Activated CD8-positive, alpha-beta T cell treated with anti-CD3 and anti-CD28 coated beads for 36 hours (primary cell): ENCODE measurements around the gene CTNNA2. TPM values are rescaled to one million over a fixed set of nuclear protein-coding genes. Genes with fewer than 3 reads are reported as not detected.

Experiments
- ATAC-seq: fragments of 200-7000 bp; cut with Tn5 transposase; one replicate; pipeline ENCODE4 v1.10.0; 2021; ENCODE audit warnings: mild to moderate bottlenecking, moderate library complexity
- CTCF ChIA-PET: fragments of 350-600 bp; sonication (Branson Sonifier 250); formaldehyde crosslinking; loops from one replicate; lab custom pipeline; 2021; ENCODE audit warnings: antibody characterized with exemption; lab: Charles Lee
- POLR2A ChIA-PET: fragments of 350-600 bp; sonication (Branson Sonifier 250); formaldehyde crosslinking; loops from one replicate; lab custom pipeline; 2021; ENCODE audit warnings: antibody characterized with exemption; lab: Charles Lee
- DNase-seq: peaks from one replicate; pipeline ENCODE4 v3.0.0-alpha.2; 2020
- H3K27ac Mint-ChIP-seq: one replicate; pipeline ENCODE4 v1.8.0; 2021; ENCODE audit warnings: mild to moderate bottlenecking, mixed read lengths
- H3K27me3 Mint-ChIP-seq: one replicate; pipeline ENCODE4 v1.8.0; 2021; ENCODE audit warnings: mixed read lengths
- H3K36me3 Mint-ChIP-seq: one replicate; pipeline ENCODE4 v1.8.0; 2021; ENCODE audit warnings: low read depth, mixed read lengths
- H3K4me1 Mint-ChIP-seq: one replicate; pipeline ENCODE4 v1.8.0; 2021; ENCODE audit warnings: low read depth, mixed read lengths
- H3K4me3 Mint-ChIP-seq: one replicate; pipeline ENCODE4 v1.8.0; 2021; ENCODE audit warnings: mild to moderate bottlenecking, moderate library complexity, mixed read lengths
- H3K9me3 Mint-ChIP-seq: one replicate; pipeline ENCODE4 v1.8.0; 2021; ENCODE audit warnings: mixed read lengths
- intact Hi-C: fragments of 100-400 bp; cut with micrococcal nuclease; formaldehyde crosslinking; loops from one replicate; pipeline ENCODE4 v1.10.0; 2022
- total RNA-seq, 2 experiments: library from RNA; stranded (reverse); gene quantifications; one replicate each; pipeline ENCODE4 v1.2.3, GENCODE V29; 2021
- TF ChIP-seq, protein P1 (sequence below): fragments of 200-600 bp; IDR thresholded peaks from one replicate; pipeline ENCODE4 v1.8.0; 2022; ENCODE audit warnings: antibody characterized with exemption, mild to moderate bottlenecking

CTNNA2 gene
- total RNA-seq, 2 experiments from 2014 or later = not detected

DNA sequence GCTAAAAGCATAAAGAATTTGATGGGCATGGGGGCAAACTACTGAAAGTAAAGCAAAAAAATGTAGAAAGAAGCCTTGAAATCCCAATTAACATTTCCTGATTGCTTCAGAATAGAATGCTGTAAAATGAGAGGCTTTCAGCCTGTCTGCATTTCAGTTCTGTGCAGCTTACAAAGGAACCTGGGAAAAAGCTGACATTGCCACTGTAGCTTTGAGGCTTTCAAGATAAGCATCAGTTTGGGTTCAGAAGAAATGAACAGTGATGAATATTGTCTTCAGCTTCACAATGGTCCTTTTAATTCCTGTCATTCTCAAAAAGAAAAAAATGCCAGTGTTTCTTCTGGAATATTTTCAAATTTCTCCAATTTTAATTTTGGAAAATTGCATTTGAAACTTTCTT is 549.0 kb downstream of the CTNNA2 start:
- Mint-ChIP-seq H3K27ac (no peak overlapping the region), H3K4me3 (no peak overlapping the region), H3K9me3 (no peaks in the 10 kb centered on the region), H3K36me3 (no peaks in the 10 kb centered on the region), H3K4me1 (no peaks in the 10 kb centered on the region), H3K27me3 (no peaks in the 10 kb centered on the region)
- POLR2A ChIA-PET = no interaction called here
- intact Hi-C loops = no loop called here
- DNase-seq (no peak), ATAC-seq (no peak)
- CTCF ChIA-PET = no interaction called here
- TF ChIP-seq, protein P1, sequence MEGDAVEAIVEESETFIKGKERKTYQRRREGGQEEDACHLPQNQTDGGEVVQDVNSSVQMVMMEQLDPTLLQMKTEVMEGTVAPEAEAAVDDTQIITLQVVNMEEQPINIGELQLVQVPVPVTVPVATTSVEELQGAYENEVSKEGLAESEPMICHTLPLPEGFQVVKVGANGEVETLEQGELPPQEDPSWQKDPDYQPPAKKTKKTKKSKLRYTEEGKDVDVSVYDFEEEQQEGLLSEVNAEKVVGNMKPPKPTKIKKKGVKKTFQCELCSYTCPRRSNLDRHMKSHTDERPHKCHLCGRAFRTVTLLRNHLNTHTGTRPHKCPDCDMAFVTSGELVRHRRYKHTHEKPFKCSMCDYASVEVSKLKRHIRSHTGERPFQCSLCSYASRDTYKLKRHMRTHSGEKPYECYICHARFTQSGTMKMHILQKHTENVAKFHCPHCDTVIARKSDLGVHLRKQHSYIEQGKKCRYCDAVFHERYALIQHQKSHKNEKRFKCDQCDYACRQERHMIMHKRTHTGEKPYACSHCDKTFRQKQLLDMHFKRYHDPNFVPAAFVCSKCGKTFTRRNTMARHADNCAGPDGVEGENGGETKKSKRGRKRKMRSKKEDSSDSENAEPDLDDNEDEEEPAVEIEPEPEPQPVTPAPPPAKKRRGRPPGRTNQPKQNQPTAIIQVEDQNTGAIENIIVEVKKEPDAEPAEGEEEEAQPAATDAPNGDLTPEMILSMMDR = no peak

DNA sequence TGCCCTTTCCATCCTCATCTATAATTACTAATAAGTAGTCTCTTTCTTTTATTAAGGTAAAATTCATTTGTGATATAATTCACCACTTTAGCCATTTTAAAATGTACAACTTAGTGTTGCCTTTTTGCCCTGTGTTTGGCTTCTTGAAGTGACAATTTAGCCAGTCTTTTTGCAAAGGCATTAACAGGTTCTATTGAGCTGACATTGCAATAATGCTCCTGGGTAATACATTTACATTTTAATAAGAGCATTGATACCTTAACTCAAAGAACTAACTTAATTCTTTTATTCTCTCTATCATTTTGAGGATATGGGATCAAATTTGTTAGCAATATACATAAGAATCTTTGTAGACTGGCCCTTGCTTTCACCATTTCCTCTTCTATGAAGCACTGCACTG is 549.4 kb downstream of the CTNNA2 start:
- CTCF ChIA-PET = no interaction called here
- H3K27ac Mint-ChIP-seq = no peak overlapping the region
- no peaks in the 10 kb centered on the region for H3K9me3 Mint-ChIP-seq
- no peaks in the 10 kb centered on the region for H3K27me3 Mint-ChIP-seq
- H3K4me1 Mint-ChIP-seq = no peaks in the 10 kb centered on the region
- ATAC-seq = no peak
- H3K4me3 Mint-ChIP-seq = no peak overlapping the region
- intact Hi-C loops = no loop called here
- TF ChIP-seq, protein P1 = no peak
- DNase-seq = no peak
- H3K36me3 Mint-ChIP-seq = no peaks in the 10 kb centered on the region
- POLR2A ChIA-PET = no interaction called here

DNA sequence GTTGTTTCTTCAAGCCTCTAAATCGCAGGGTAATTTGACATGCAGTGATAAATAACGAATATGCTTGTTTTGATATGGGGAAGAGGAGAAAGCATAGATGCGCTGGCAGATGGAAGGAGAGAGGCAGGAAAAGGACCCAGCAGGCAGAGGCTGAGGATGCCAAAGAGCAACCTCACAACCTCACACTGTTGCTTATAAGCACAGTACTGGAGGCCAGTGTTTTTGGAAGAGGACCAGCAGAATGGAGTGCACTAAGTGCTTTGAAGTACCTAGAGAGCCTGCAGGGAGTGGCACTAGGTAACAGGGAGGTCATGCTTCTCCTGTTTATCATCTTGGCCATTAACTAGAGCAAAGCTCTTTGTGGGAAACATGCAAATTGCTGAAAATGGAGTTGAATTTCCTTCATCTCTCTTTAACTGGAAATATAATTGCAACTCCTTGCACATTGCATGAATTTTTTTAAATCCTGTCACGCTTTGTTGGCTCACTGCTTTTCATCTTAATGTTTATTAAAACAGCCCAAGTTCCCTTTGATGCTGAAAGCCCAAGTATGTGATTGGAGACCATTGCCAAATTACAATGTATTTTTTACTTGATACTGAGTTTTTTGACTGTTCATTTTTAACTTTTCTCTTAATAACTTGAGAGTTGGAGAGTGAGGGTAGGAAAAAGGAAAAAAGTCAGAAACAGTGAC is 555.3 kb downstream of the CTNNA2 start:
- intact Hi-C loops = no loop called here
- POLR2A ChIA-PET = no interaction called here
- Mint-ChIP-seq H3K36me3 (no peaks in the 10 kb centered on the region), H3K4me3 (no peak overlapping the region), H3K27me3 (no peaks in the 10 kb centered on the region), H3K4me1 (no peaks in the 10 kb centered on the region), H3K9me3 (no peaks in the 10 kb centered on the region), H3K27ac (no peak overlapping the region)
- TF ChIP-seq, protein P1 = no peak
- CTCF ChIA-PET = no interaction called here
- ATAC-seq (no peak), DNase-seq (no peak)

DNA sequence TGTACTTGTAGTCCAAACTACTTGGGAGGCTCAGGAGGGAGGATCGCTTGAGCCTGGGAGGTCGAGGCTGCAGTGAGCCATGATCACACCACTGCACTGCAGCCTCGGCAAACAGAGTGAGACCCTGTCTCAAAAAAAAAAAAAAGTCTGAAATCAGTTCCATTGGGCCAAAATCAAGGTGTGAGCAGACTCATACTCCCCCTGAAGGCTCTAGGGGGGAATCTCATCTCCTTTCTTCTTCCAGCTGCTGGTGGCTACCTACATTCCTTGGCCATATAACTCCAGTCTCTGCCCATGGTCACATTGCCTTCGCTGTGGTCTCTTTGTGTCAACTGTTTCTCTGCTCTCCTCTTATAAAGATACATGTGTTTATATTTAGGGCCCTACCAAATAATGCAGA is 557.7 kb downstream of the CTNNA2 start:
- ChIA-PET CTCF (no interaction called here), POLR2A (no interaction called here)
- ATAC-seq (no peak), DNase-seq (no peak)
- intact Hi-C loops = no loop called here
- Mint-ChIP-seq H3K27ac (no peak overlapping the region), H3K4me3 (no peak overlapping the region), H3K36me3 (no peaks in the 10 kb centered on the region), H3K4me1 (no peaks in the 10 kb centered on the region), H3K27me3 (no peaks in the 10 kb centered on the region), H3K9me3 (no peaks in the 10 kb centered on the region)
- TF ChIP-seq, protein P1 = no peak

DNA sequence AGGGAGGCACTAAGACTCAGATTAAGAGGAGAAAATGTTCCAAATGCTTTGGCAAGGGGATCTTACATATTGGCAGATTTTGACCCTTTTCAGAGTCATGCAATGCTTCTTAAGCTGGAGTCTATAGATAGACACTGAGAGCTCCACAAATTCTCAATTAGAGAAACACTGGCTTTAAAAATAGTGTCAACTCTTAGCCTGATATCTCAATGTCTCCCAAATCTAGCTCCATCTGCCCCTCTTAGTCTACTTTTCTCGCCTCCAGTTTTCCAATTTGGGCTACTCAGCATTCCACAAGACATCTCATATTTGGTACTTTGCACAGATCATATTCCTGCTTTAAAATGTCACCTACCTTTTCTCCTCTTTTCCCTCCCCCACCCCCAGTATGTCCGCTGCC is 559.1 kb downstream of the CTNNA2 start:
- no peaks in the 10 kb centered on the region for H3K4me1 Mint-ChIP-seq
- ChIA-PET CTCF (interaction anchor here (1.3 to 1.5 kb wide), 2 partner anchors 9 to 167 kb away, joined by 3 to 4 read pairs; no protein-coding TSS in a partner anchor), POLR2A (no interaction called here)
- no peak for ATAC-seq
- no peak overlapping the region for H3K4me3 Mint-ChIP-seq
- no peak for DNase-seq
- no peaks in the 10 kb centered on the region for H3K27me3 Mint-ChIP-seq
- no peaks in the 10 kb centered on the region for H3K36me3 Mint-ChIP-seq
- intact Hi-C loops = no loop called here
- no peak overlapping the region for H3K27ac Mint-ChIP-seq
- TF ChIP-seq, protein P1 = no peak
- H3K9me3 Mint-ChIP-seq = no peaks in the 10 kb centered on the region
